ENCODE data around the gene SPP2. TPM values are rescaled to one million over a fixed set of nuclear protein-coding genes. Genes with fewer than 3 reads are reported as not detected.

The SPP2 gene
- total and polyA plus RNA-seq, 8 donors = 0.73 TPM; not detected in 7

- Histone ChIP-seq H3K27ac (no peak overlapping the region), H3K36me3 (no peaks in the 10 kb centered on the region), H3K4me3 (no peak overlapping the region), H3K9me3 (peaks cover 0 to 16% (median 10%) of the 10 kb centered on the region in 4 donors), H3K4me1 (peaks cover 0 to 15% (median 7%) of the 10 kb centered on the region in 4 donors), H3K27me3 (peaks cover 0 to 18% (median 0%) of the 10 kb centered on the region in 3 donors)
- DNase-seq = no peak
- no peak for TF ChIP-seq CTCF (IDR thresholded peaks at IDR 0.05)
- TF ChIP-seq POLR2AphosphoS5 (IDR thresholded peaks at IDR 0.05) = no peak
- no peak for TF ChIP-seq POLR2A (IDR thresholded peaks at IDR 0.05)
- TF ChIP-seq EP300 (IDR thresholded peaks at IDR 0.05) = no peak
- 60 to 72% (median 66%) methylated on average over 4 of the region's 4 CpGs for WGBS, 5 donors
- intact Hi-C loops (cut with DNase I; ENCODE audit: low total_unique reads) = no loop called here
Measured at GRCh38 chr2:234029150-234029733, 21.3 kb upstream of the SPP2 start.

GRCh38 chr2:234031207-234031606 lies 19.3 kb upstream of the SPP2 start:
- Histone ChIP-seq H3K4me1 (peaks cover 0 to 1% (median 0%) of the 10 kb centered on the region in 4 donors), H3K4me3 (no peak overlapping the region), H3K27ac (no peak overlapping the region), H3K9me3 (peaks cover 0 to 33% (median 16%) of the 10 kb centered on the region in 4 donors), H3K36me3 (no peaks in the 10 kb centered on the region), H3K27me3 (peaks cover 0 to 18% (median 0%) of the 10 kb centered on the region in 3 donors)
- TF ChIP-seq POLR2AphosphoS5 (IDR thresholded peaks at IDR 0.05) = no peak
- TF ChIP-seq EP300 (IDR thresholded peaks at IDR 0.05) = no peak
- TF ChIP-seq POLR2A (IDR thresholded peaks at IDR 0.05) = no peak
- no peak for TF ChIP-seq CTCF (IDR thresholded peaks at IDR 0.05)
- DNase-seq = no peak
- WGBS, 5 donors = 47 to 68% (median 57%) methylated on average over 2 of the region's 2 CpGs
- intact Hi-C loops (cut with DNase I; ENCODE audit: low total_unique reads) = no loop called here

GRCh38 chr2:234032279-234032856 lies 18.1 kb upstream of the SPP2 start:
- peak in 1 of 2 donors; percentile 7 for DNase-seq
- no peaks in the 10 kb centered on the region for H3K36me3 ChIP-seq
- 78 to 91% (median 82%) methylated on average over 1 of the region's 1 CpG for WGBS, 5 donors
- peaks cover 0 to 13% (median 0%) of the 10 kb centered on the region in 3 donors for H3K27me3 ChIP-seq
- no peak overlapping the region for H3K27ac ChIP-seq
- H3K9me3 ChIP-seq = peaks cover 0 to 42% (median 16%) of the 10 kb centered on the region in 4 donors
- H3K4me1 ChIP-seq = no peaks in the 10 kb centered on the region
- no peak overlapping the region for H3K4me3 ChIP-seq
- TF ChIP-seq EP300 (IDR thresholded peaks at IDR 0.05) (no peak), POLR2A (IDR thresholded peaks at IDR 0.05) (no peak), POLR2AphosphoS5 (IDR thresholded peaks at IDR 0.05) (no peak), CTCF (IDR thresholded peaks at IDR 0.05) (no peak)
- intact Hi-C loops (cut with DNase I; ENCODE audit: low total_unique reads) = no loop called here

GRCh38 chr2:234033174-234033573 lies 17.3 kb upstream of the SPP2 start:
- no peak overlapping the region for H3K27ac ChIP-seq
- WGBS, 5 donors = 69 to 80% (median 77%) methylated on average over 3 of the region's 3 CpGs
- TF ChIP-seq POLR2AphosphoS5 (IDR thresholded peaks at IDR 0.05) = no peak
- TF ChIP-seq POLR2A (IDR thresholded peaks at IDR 0.05) = no peak
- no peak for TF ChIP-seq CTCF (IDR thresholded peaks at IDR 0.05)
- no peak for TF ChIP-seq EP300 (IDR thresholded peaks at IDR 0.05)

More at GRCh38 chr2:234033174-234033573, 17.3 kb upstream of the SPP2 start:
- intact Hi-C loops (cut with DNase I; ENCODE audit: low total_unique reads) = no loop called here
- H3K36me3 ChIP-seq = no peaks in the 10 kb centered on the region
- no peak overlapping the region for H3K4me3 ChIP-seq
- peaks cover 0 to 5% (median 0%) of the 10 kb centered on the region in 3 donors for H3K27me3 ChIP-seq
- H3K9me3 ChIP-seq = peaks cover 0 to 42% (median 16%) of the 10 kb centered on the region in 4 donors
- no peaks in the 10 kb centered on the region for H3K4me1 ChIP-seq
- DNase-seq = no peak

All from stomach (tissue), 9 donors.